HG02981 (cell line): ENCODE measurements around the gene ACSM3.
"Not testable (repeated sequence)": the region's sequence is repeated elsewhere in the genome, so short reads cannot be mapped to it uniquely, and the experiment has no call there.

Experiments
- ATAC-seq: cut with Tn5 transposase; IDR thresholded peaks from one replicate; pipeline ENCODE4 v1.9.1; 2021; ENCODE audit warnings: mild to moderate bottlenecking, moderate library complexity; ENCODE audit not compliant: unreplicated experiment

ACSM3 gene

GRCh38 chr16:20755799-20756198, 8.0 kb upstream of the ACSM3 start:
- not testable (repeated sequence) for ATAC-seq

GRCh38 chr16:20760346-20760745, 3.5 kb upstream of the ACSM3 start:
- no peak for ATAC-seq

- ATAC-seq = no peak
These were observed 2.6 kb upstream of the ACSM3 start for GRCh38 chr16:20761175-20761574.

- no peak for ATAC-seq
These were observed 1.2 kb upstream of the ACSM3 start for GRCh38 chr16:20762404-20763123.

- ATAC-seq = not testable (repeated sequence)
These were observed 634 bp downstream of the ACSM3 start for GRCh38 chr16:20764448-20764847.

GRCh38 chr16:20765732-20766131, 1.9 kb downstream of the ACSM3 start:
- ATAC-seq = no peak

GRCh38 chr16:20766294-20766693, 2.5 kb downstream of the ACSM3 start:
- no peak for ATAC-seq

GRCh38 chr16:20767577-20767976, 3.8 kb downstream of the ACSM3 start:
- no peak for ATAC-seq

- no peak for ATAC-seq
These were observed 4.3 kb downstream of the ACSM3 start for GRCh38 chr16:20768121-20768520.

- no peak for ATAC-seq
These were observed 5.0 kb downstream of the ACSM3 start for GRCh38 chr16:20768818-20769217.

GRCh38 chr16:20773679-20774078, 9.9 kb downstream of the ACSM3 start:
- ATAC-seq = no peak

GRCh38 chr16:20774703-20775362, 11.0 kb downstream of the ACSM3 start:
- no peak for ATAC-seq

GRCh38 chr16:20781697-20782096, 17.9 kb downstream of the ACSM3 start:
- ATAC-seq = no peak

- ATAC-seq = no peak
These were observed 18.7 kb downstream of the ACSM3 start for GRCh38 chr16:20782470-20782869.

GRCh38 chr16:20784204-20784603, 20.4 kb downstream of the ACSM3 start:
- ATAC-seq = no peak

- ATAC-seq = no peak
These were observed 25.3 kb downstream of the ACSM3 start for GRCh38 chr16:20789130-20789529.

- no peak for ATAC-seq
These were observed 28.3 kb downstream of the ACSM3 start for GRCh38 chr16:20791923-20792612.

GRCh38 chr16:20798364-20798763, 34.5 kb downstream of the ACSM3 start:
- ATAC-seq = no peak

GRCh38 chr16:20799599-20799998, 35.8 kb downstream of the ACSM3 start:
- no peak for ATAC-seq

GRCh38 chr16:20801278-20801677, 37.5 kb downstream of the ACSM3 start:
- no peak for ATAC-seq

GRCh38 chr16:20803192-20803560, 39.4 kb downstream of the ACSM3 start:
- no peak for ATAC-seq
